Measurements from ENCODE around the gene GUCA2B. TPM values are rescaled to one million over a fixed set of nuclear protein-coding genes. Genes with fewer than 3 reads are reported as not detected.

Gene GUCA2B
- total RNA-seq, 4 donors from 2014 or later = 2.8 TPM; not detected in 3

GRCh38 chr1:42163536-42164503, 10.6 kb downstream of the GUCA2B start:
- no peak for DNase-seq (ENCODE audit: low spot score in 2 of 2)
- H3K4me3 ChIP-seq (ENCODE audit: low read depth, poor library complexity, severe bottlenecking) = no peak overlapping the region
- WGBS, 2 donors = 69 to 80% methylated on average over 11 to 16 of the region's 16 CpGs
- intact Hi-C loops (cut with DNase I; ENCODE audit: low total_unique reads) = loop anchor here (10.0 kb wide), 1 partner anchor 589 kb away; no protein-coding TSS in a partner anchor
- TF ChIP-seq POLR2A (IDR thresholded peaks at IDR 0.05) (no peak), CTCF (IDR thresholded peaks at IDR 0.05) (no peak)

GRCh38 chr1:42164551-42165420, 11.6 kb downstream of the GUCA2B start, which contains the start of gene GUCA2A:
TSS of gene GUCA2A (minus strand) at chr1:42164745. CDS start at chr1:42164712, 33 bp downstream.
- intact Hi-C loops (cut with DNase I; ENCODE audit: low total_unique reads) = loop anchor here (10.0 kb wide), 1 partner anchor 590 kb away; no protein-coding TSS in a partner anchor
- TF ChIP-seq CTCF (IDR thresholded peaks at IDR 0.05) (no peak), POLR2A (IDR thresholded peaks at IDR 0.05) (no peak)
- no peak within 1 kb of the TSS for H3K4me3 ChIP-seq (ENCODE audit: low read depth, poor library complexity, severe bottlenecking)
- no peak for DNase-seq (ENCODE audit: low spot score in 2 of 2)
- WGBS, 2 donors = 64 to 70% methylated on average over 23 of the region's 24 CpGs

GRCh38 chr1:42165511-42166210, 12.5 kb downstream of the GUCA2B start:
- no peak for TF ChIP-seq POLR2A (IDR thresholded peaks at IDR 0.05)
- no peak for TF ChIP-seq CTCF (IDR thresholded peaks at IDR 0.05)
- H3K4me3 ChIP-seq (ENCODE audit: low read depth, poor library complexity, severe bottlenecking) = no peak overlapping the region
- DNase-seq (ENCODE audit: low spot score in 2 of 2) = peak in 1 of 2 donors; percentile 47
- WGBS, 2 donors = 34 to 51% methylated on average over 12 of the region's 12 CpGs
- intact Hi-C loops (cut with DNase I; ENCODE audit: low total_unique reads) = loop anchor here (10.0 kb wide), 1 partner anchor 591 kb away; no protein-coding TSS in a partner anchor

- WGBS, 2 donors = 80% methylated on average over 21 of the region's 21 CpGs
- TF ChIP-seq POLR2A (IDR thresholded peaks at IDR 0.05) (no peak), CTCF (IDR thresholded peaks at IDR 0.05) (no peak)
- no peak overlapping the region for H3K4me3 ChIP-seq (ENCODE audit: low read depth, poor library complexity, severe bottlenecking)
- intact Hi-C loops (cut with DNase I; ENCODE audit: low total_unique reads) = loop anchor here (10.0 kb wide), 1 partner anchor 593 kb away; no protein-coding TSS in a partner anchor
- no peak for DNase-seq (ENCODE audit: low spot score in 2 of 2)
Observed at GRCh38 chr1:42167611-42168390, 14.6 kb downstream of the GUCA2B start.
